Right cardiac atrium (tissue), 5 donors: ENCODE results near the gene TAMALIN. TPM values are rescaled to one million over a fixed set of nuclear protein-coding genes. Genes with fewer than 3 reads are reported as not detected.

Source experiments
- ATAC-seq, 2 donors: fragments of 200-7000 bp; cut with Tn5 transposase; one replicate each; pipeline versions ENCODE4 v1.8.0 to v1.9.1; 2020; ENCODE audit warnings: moderate library complexity in 2 of 2, mild to moderate bottlenecking in 1 of 2
- DNase-seq, 3 donors: peaks; one replicate each; pipeline ENCODE4 v3.0.0-alpha.2; 2020
- H3K27ac ChIP-seq: one replicate; pipeline ENCODE4 v1.5.1; 2013; ENCODE audit warnings: mild to moderate bottlenecking, low read length, control low read depth, moderate library complexity
- H3K27me3 ChIP-seq: one replicate; pipeline ENCODE4 v1.6.1; 2013; ENCODE audit not compliant: control insufficient read depth, insufficient read depth
- H3K4me1 ChIP-seq: one replicate; pipeline ENCODE4 v1.6.1; 2013; ENCODE audit warnings: low read length; ENCODE audit not compliant: control insufficient read depth, insufficient read depth
- H3K4me3 ChIP-seq: one replicate; pipeline ENCODE4 v1.5.1; 2013; ENCODE audit warnings: low read length, control low read depth
- H3K9me3 ChIP-seq: one replicate; pipeline ENCODE4 v1.6.1; 2013; ENCODE audit warnings: low read length; ENCODE audit not compliant: control insufficient read depth
- WGBS: extraction: QIAGEN DNeasy Blood & Tissue Kit; methylation state at CpG from one replicate; pipeline ENCODE4 v1.1.7; 2013; 5-methylcytosine and 5-hydroxymethylcytosine counted together
- intact Hi-C, 4 donors: fragments of 100-400 bp; cut with DNase I; formaldehyde crosslinking; loops; one replicate each; pipeline versions ENCODE4 v1.11.0 to v1.14.0; 2022 to 2023
- polyA plus RNA-seq: library from polyadenylated mRNA; stranded (reverse); fragments of 200-250 nt; gene quantifications from one replicate; pipeline ENCODE4 v1.2.3, GENCODE V29; 2013
- total RNA-seq, 4 donors: library from RNA; stranded (reverse); fragmentation: NEBNext Ultra II Directional; extraction: Animal tissue kit (Norgen Biotek cat#: 25700); gene quantifications; one replicate each; pipeline ENCODE4 v1.2.1, GENCODE V29; 2021
- donor health status: healthy with polysubstance abuse.
- donor health status: DM: no; HTN: yes; CAD: no.
- donor health status: DM: no; HTN: no; CAD: no.
- donor health status: DM: no; HTN: yes; CAD: no; lungs with severe emphysema.
- donor health status: DM: yes; HTN: yes; CAD: no.

The TAMALIN gene
- total and polyA plus RNA-seq, 5 donors: 20.8 to 39.3 (median 30.3) TPM

- H3K4me3 ChIP-seq: no peak overlapping the region
- no peak for DNase-seq
- no peaks in the 10 kb centered on the region for H3K27me3 ChIP-seq
- ATAC-seq: no peak
- peaks cover 10% of the 10 kb centered on the region for H3K4me1 ChIP-seq
- H3K27ac ChIP-seq: no peak overlapping the region
- WGBS: 89% methylated on average over 14 of the region's 14 CpGs
- intact Hi-C loops: no loop called here
- H3K9me3 ChIP-seq: no peaks in the 10 kb centered on the region
Measured at GRCh38 chr12:52057638-52058576, 51.2 kb downstream of the TAMALIN start.

GRCh38 chr12:52058631-52059361 lies 52.0 kb downstream of the TAMALIN start:
- Histone ChIP-seq H3K27me3 (no peaks in the 10 kb centered on the region), H3K4me1 (peaks cover 7% of the 10 kb centered on the region), H3K4me3 (no peak overlapping the region), H3K27ac (no peak overlapping the region), H3K9me3 (no peaks in the 10 kb centered on the region)
- WGBS: 76% methylated on average over 25 of the region's 25 CpGs
- intact Hi-C loops: no loop called here
- ATAC-seq (no peak), DNase-seq (peak; percentile 58 to 64 (median 63))

- H3K27ac ChIP-seq: no peak overlapping the region
- no peaks in the 10 kb centered on the region for H3K9me3 ChIP-seq
- no peak overlapping the region for H3K4me3 ChIP-seq
- DNase-seq (peak in 2 of 3 donors; percentile 38 to 66), ATAC-seq (peak in 1 of 2 donors; percentile 15)
- H3K4me1 ChIP-seq: peaks cover 7% of the 10 kb centered on the region
- WGBS: 81% methylated on average over 12 of the region's 12 CpGs
- intact Hi-C loops: no loop called here
- H3K27me3 ChIP-seq: no peaks in the 10 kb centered on the region
Measured at GRCh38 chr12:52059582-52060497, 53.1 kb downstream of the TAMALIN start.

- Histone ChIP-seq H3K27ac (no peak overlapping the region), H3K4me1 (peaks cover 7% of the 10 kb centered on the region)
Measured at GRCh38 chr12:52060498-52061177, 53.9 kb downstream of the TAMALIN start.

GRCh38 chr12:52061470-52062166 lies 54.9 kb downstream of the TAMALIN start:
- Histone ChIP-seq H3K27me3 (no peaks in the 10 kb centered on the region), H3K9me3 (no peaks in the 10 kb centered on the region), H3K27ac (no peak overlapping the region), H3K4me1 (peaks cover 7% of the 10 kb centered on the region), H3K4me3 (no peak overlapping the region)
- intact Hi-C loops: no loop called here
- no peak for DNase-seq
- no peak for ATAC-seq
- WGBS: 69% methylated on average over 12 of the region's 12 CpGs

More at GRCh38 chr12:52060498-52061177, 53.9 kb downstream of the TAMALIN start:
- 81% methylated on average over 14 of the region's 14 CpGs for WGBS
- no peaks in the 10 kb centered on the region for H3K9me3 ChIP-seq
- peak in 1 of 2 donors; percentile 6 for ATAC-seq
- intact Hi-C loops: no loop called here
- peak; percentile 53 to 70 (median 62) for DNase-seq
- H3K27me3 ChIP-seq: no peaks in the 10 kb centered on the region
- no peak overlapping the region for H3K4me3 ChIP-seq

GRCh38 chr12:52062167-52063081 lies 55.7 kb downstream of the TAMALIN start:
- Histone ChIP-seq H3K27ac (peak overlapping the region; percentile 66), H3K4me3 (no peak overlapping the region), H3K27me3 (no peaks in the 10 kb centered on the region), H3K9me3 (no peaks in the 10 kb centered on the region), H3K4me1 (peaks cover 5% of the 10 kb centered on the region)
- peak in 2 of 3 donors; percentile 55 to 62 for DNase-seq
- intact Hi-C loops: no loop called here
- peak in 1 of 2 donors; percentile 0 for ATAC-seq
- WGBS: 67% methylated on average over 6 of the region's 6 CpGs

- H3K4me3 ChIP-seq: no peak overlapping the region
- DNase-seq (peak; percentile 78 to 89 (median 89)), ATAC-seq (peak; percentile 5 to 38)
- 51% methylated on average over 20 of the region's 20 CpGs for WGBS
- H3K4me1 ChIP-seq: peaks cover 5% of the 10 kb centered on the region
- peak overlapping the region; percentile 66 for H3K27ac ChIP-seq
- H3K27me3 ChIP-seq: no peaks in the 10 kb centered on the region
- H3K9me3 ChIP-seq: no peaks in the 10 kb centered on the region
- intact Hi-C loops: no loop called here
Measured at GRCh38 chr12:52063082-52063924, 56.6 kb downstream of the TAMALIN start.

- peak; percentile 58 to 83 for ATAC-seq
- WGBS: 47% methylated on average over 12 of the region's 12 CpGs
- peak; percentile 94 to 95 (median 94) for DNase-seq
- no peak overlapping the region for H3K4me3 ChIP-seq
- H3K4me1 ChIP-seq: peaks cover 5% of the 10 kb centered on the region
- H3K27ac ChIP-seq: peak overlapping the region; percentile 66
- H3K9me3 ChIP-seq: no peaks in the 10 kb centered on the region
- intact Hi-C loops: no loop called here
- H3K27me3 ChIP-seq: no peaks in the 10 kb centered on the region
Measured at GRCh38 chr12:52063981-52064649, 57.4 kb downstream of the TAMALIN start.
